ENCODE measurements around the gene PSORS1C2.
"Not testable (repeated sequence)": the region's sequence is repeated elsewhere in the genome, so short reads cannot be mapped to it uniquely, and the experiment has no call there.

The PSORS1C2 gene

GRCh38 chr6:31138982-31139381 is at the start of gene PSORS1C2:
Gene PSORS1C2, minus strand, starts transcription at chr6:31139066. Its CDS starts 40 bp downstream, at chr6:31139026.
- no peak for DNase-seq

GRCh38 chr6:31187780-31188194 is 48.9 kb upstream of the PSORS1C2 start:
- DNase-seq = no peak

GRCh38 chr6:31186052-31186734 is 47.3 kb upstream of the PSORS1C2 start:
- no peak for DNase-seq

GRCh38 chr6:31185695-31186051 is 46.8 kb upstream of the PSORS1C2 start:
- not testable (repeated sequence) for DNase-seq

- not testable (repeated sequence) for DNase-seq
Measured at GRCh38 chr6:31183859-31184258, 45.0 kb upstream of the PSORS1C2 start.

GRCh38 chr6:31183287-31183686 is 44.4 kb upstream of the PSORS1C2 start:
- DNase-seq = not testable (repeated sequence)

- DNase-seq = no peak
Measured at GRCh38 chr6:31180500-31180899, 41.6 kb upstream of the PSORS1C2 start.

GRCh38 chr6:31179896-31180295 is 41.0 kb upstream of the PSORS1C2 start:
- no peak for DNase-seq

- no peak for DNase-seq
Measured at GRCh38 chr6:31179042-31179386, 40.1 kb upstream of the PSORS1C2 start.

GRCh38 chr6:31178143-31179041 is 39.5 kb upstream of the PSORS1C2 start:
- DNase-seq = no peak

GRCh38 chr6:31175971-31176370 is 37.1 kb upstream of the PSORS1C2 start:
- DNase-seq = no peak

GRCh38 chr6:31174378-31174777 is 35.5 kb upstream of the PSORS1C2 start:
- no peak for DNase-seq

- no peak for DNase-seq
Measured at GRCh38 chr6:31173406-31173805, 34.5 kb upstream of the PSORS1C2 start.

GRCh38 chr6:31172973-31173384 is 34.1 kb upstream of the PSORS1C2 start:
- DNase-seq = no peak

- DNase-seq = no peak
Measured at GRCh38 chr6:31171931-31172905, 33.4 kb upstream of the PSORS1C2 start.

- no peak for DNase-seq
Measured at GRCh38 chr6:31170987-31171671, 32.3 kb upstream of the PSORS1C2 start.

GRCh38 chr6:31170600-31170881 is 31.7 kb upstream of the PSORS1C2 start, which contains the start of gene POU5F1:
Gene POU5F1, minus strand, starts transcription at chr6:31170682. Its CDS starts 62 bp downstream, at chr6:31170620.
- DNase-seq = no peak

- DNase-seq = not testable (repeated sequence)
Measured at GRCh38 chr6:31169858-31170599, 31.2 kb upstream of the PSORS1C2 start.

- DNase-seq = no peak
Measured at GRCh38 chr6:31169123-31169857, 30.4 kb upstream of the PSORS1C2 start.

GRCh38 chr6:31168606-31169005 is 29.7 kb upstream of the PSORS1C2 start:
- DNase-seq = no peak

- DNase-seq = no peak
Measured at GRCh38 chr6:31165986-31166385, 27.1 kb upstream of the PSORS1C2 start.
